ENCODE measurements around the gene CKAP2L.

DNA sequence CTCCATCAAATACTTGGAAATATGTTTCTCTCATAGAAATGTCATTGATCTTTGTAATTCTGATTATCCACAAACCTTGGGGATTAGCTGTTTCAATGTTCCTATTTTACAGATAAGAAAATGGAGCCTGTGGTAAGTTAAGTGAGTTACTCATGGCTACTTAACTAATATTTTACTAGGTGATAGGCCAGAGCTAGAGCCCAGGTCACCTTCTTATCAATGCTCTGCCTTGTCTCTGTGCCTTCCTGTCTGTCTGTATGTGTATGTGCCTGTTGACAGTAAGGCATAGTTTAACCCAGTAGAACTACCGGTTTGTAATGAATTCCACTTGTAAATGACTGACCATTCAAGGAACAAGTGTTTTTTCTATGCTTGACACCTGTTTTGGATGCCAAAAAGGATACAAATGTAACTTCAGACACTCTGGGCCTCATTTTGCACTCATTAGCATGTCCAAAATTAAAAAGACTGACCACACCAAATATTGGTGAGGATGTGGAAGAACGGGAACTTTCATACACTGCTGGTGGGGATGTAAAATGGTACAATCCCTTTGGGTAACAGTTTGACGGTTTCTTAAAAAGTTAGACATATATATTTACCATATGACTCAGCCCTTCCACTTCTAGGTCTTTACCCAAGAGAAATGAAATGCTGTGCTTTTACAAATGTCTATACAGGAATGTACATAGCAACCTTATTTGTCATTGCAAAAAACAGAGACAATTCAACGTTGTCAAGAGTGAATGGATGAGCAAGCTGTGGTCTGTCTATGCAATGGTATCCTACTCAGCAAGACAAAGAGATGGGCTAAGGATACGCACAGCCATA lies 39.5 kb upstream of the CKAP2L start:
- TF ChIP-seq, protein P1, sequence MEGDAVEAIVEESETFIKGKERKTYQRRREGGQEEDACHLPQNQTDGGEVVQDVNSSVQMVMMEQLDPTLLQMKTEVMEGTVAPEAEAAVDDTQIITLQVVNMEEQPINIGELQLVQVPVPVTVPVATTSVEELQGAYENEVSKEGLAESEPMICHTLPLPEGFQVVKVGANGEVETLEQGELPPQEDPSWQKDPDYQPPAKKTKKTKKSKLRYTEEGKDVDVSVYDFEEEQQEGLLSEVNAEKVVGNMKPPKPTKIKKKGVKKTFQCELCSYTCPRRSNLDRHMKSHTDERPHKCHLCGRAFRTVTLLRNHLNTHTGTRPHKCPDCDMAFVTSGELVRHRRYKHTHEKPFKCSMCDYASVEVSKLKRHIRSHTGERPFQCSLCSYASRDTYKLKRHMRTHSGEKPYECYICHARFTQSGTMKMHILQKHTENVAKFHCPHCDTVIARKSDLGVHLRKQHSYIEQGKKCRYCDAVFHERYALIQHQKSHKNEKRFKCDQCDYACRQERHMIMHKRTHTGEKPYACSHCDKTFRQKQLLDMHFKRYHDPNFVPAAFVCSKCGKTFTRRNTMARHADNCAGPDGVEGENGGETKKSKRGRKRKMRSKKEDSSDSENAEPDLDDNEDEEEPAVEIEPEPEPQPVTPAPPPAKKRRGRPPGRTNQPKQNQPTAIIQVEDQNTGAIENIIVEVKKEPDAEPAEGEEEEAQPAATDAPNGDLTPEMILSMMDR (IDR thresholded peaks at IDR 0.05): no peak
- TF ChIP-seq POLR2A (IDR thresholded peaks at IDR 0.05): no peak
